Head of caudate nucleus (tissue), 42 donors: ENCODE results near the gene CNTNAP2.

Source experiments
- DNase-seq, 42 donors: peaks; one replicate each; pipeline versions ENCODE4 v3.0.0 to v3.0.0-alpha.2; 2020 to 2021; ENCODE audit warnings: mixed read lengths in 7 of 42
- intact Hi-C: fragments of 100-400 bp; cut with DNase I; formaldehyde crosslinking; loops from one replicate; pipeline ENCODE4 v1.15.0; 2022

The CNTNAP2 gene

DNA sequence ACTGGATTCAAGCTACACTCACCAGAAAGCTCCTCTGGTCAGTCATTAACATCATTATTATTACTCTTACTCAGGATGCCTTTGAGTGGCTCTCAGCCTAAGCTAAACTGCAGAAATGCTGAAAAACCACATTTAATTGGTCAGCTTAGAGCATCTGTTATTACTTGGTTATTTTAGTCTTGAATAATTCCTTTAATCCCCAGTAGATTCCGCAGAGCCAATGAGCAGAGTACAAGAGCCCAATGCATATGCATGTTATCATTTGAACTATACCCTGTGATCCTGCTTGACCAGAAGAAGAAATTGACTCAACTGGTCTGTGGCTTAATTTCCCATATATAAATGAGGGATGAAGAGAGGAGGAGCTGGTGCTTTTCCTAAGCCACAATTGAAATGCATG lies 2056.3 kb downstream of the CNTNAP2 start:
- no peak for DNase-seq
- intact Hi-C loops = no loop called here

DNA sequence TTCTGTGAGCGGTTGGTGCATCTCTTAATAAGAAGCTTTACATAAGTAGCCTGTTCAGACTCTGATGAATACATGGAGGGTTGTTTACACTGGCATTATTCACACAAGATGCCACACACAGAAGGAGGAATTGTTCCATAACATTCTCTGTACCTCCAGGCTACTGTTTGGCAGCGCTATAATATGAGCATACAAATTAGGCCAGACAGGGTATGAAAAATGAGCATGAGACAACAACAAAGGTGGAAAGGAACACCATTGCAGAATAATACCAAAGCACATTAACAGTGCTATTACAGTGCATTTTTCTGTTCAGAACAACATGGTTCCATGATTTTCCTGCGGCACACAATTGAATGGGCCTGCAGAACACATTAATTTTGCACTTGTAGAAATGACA lies 2056.8 kb downstream of the CNTNAP2 start:
- intact Hi-C loops = no loop called here
- DNase-seq = no peak

DNA sequence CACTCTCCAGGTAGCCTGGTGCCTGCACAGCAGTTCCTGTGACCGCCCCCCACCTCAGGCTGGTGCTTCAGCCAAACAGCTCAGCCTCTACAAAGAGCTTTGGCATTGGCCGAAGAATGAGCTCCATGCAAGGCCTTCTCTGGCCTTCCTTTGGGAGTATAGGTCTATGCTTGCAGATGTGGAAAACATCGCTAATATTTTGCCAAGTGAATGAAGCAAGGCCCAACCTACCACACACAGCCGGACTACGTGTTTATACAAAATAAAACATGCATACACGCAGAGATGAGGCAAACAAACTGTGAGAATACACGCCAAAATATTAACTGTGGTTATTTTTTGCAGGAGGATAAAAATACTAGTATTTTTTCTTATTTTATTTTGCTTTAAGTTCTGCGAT lies 2057.8 kb downstream of the CNTNAP2 start:
- intact Hi-C loops = no loop called here
- no peak for DNase-seq

DNA sequence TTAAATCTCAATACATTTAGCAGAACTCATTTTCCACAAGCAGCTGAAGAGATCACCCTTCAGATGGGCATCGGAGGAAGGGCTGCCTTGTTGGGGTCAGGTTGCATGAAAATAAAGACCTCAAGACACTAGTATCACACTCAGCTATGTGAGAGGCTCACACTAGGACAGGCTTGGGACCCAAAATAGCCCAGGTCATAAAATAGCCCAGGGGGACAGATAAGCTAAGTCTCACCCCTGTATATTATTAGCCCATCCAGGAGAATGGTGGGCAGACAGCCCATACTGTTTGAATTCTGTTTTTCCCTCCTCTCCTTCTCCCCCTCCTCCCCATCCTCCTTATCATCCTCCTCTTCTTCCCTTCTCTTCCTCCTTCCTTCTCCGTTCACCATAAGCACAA lies 2058.9 kb downstream of the CNTNAP2 start:
- intact Hi-C loops = no loop called here
- DNase-seq = no peak

DNA sequence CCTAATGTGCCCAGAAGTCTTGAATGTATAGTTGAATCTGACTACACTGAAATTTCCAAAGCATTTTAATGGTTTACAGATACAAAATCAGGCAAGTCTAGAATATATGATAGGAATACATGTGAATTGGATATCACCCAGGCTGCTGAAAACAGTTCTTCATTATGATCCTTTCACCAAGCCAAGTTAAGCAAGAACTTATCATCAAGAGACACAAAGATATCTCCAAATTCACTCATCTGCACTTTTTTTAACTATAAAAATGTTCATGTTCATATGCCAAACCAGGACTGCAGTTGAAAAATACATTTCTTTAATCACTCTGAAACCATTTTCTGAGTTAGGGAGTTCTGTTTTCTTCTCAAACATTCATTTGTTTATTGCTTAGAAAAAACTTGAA lies 2061.4 kb downstream of the CNTNAP2 start:
- no peak for DNase-seq
- intact Hi-C loops = no loop called here

DNA sequence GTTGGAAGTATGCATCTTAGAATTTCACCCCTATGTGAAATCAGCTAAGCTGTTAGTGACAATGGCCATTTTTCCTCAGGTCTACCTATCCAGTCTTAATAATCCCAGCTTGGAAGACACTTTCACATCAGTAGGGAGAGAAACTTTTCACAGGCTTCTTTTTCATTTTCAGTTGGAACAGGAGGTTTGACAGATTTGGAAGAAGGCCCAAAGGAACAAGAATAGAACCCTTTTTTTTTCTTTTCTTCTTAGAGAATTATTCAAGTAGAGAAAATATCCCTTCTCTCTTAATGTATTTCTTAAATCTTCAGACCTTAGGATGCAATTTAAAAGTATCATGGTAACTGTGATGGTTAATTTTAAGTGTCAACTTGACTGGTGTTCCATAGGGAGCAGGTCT lies 2063.5 kb downstream of the CNTNAP2 start:
- intact Hi-C loops = no loop called here

DNA sequence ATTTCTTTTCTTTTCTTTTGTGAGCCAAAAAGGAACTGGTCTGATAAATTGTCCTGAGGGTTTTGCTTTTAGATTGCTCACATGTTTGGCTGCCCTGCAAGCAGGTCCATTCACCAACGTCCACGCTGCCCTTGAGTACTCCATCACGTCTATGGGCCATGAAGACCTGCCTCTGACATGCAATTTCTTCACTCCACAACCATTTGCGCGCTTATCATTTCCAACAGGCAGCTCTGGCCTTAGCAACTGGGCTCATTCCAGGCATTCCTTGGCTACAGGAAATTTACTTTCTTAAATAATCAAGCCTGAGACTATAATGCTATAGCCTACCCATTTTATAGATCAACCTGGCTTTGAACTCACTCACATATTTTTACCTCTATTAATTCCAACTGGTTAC lies 2065.7 kb downstream of the CNTNAP2 start:
- DNase-seq = no peak
- intact Hi-C loops = no loop called here

More for the DNA sequence above, 2063.5 kb downstream of the CNTNAP2 start:
- no peak for DNase-seq

DNA sequence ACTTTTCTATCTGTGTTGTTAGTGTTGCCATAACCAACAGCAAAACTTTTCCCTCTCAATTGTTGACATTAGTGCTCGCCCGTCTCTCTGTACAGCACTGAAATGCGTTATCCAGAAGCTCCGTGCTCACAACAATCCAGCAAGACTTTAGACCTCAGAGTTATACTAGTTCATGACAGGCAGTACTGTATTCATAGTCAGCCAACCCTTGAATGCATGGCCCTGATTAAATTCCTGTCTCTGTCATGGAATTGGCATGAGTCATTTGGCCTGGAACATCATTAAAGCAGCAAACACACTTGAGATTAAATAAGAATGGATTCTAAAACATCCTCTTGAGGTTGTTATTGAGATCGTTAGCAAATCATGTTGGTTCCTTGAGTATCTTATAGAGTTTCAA lies 2068.4 kb downstream of the CNTNAP2 start:
- no peak for DNase-seq

DNA sequence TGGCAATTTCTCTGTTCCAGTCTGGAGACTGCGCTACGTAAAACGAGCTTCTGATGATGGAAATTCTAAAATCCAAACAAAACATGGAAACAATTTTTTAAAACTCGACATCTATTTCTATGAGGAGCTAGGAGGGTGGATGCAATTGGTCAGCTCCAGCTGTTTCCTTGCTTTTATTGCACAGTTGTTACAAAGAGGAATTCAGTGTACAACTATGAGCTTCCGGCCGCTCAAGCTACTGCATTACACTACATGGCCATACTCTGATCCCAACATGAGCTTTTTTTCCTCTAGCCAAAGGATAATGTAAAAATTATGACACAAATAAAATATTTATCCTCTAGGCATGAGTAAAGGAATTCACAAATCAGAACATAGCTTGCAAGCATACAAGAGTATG lies 2070.9 kb downstream of the CNTNAP2 start:
- DNase-seq = no peak
- intact Hi-C loops = no loop called here

More for the DNA sequence above, 2068.4 kb downstream of the CNTNAP2 start:
- intact Hi-C loops = no loop called here

DNA sequence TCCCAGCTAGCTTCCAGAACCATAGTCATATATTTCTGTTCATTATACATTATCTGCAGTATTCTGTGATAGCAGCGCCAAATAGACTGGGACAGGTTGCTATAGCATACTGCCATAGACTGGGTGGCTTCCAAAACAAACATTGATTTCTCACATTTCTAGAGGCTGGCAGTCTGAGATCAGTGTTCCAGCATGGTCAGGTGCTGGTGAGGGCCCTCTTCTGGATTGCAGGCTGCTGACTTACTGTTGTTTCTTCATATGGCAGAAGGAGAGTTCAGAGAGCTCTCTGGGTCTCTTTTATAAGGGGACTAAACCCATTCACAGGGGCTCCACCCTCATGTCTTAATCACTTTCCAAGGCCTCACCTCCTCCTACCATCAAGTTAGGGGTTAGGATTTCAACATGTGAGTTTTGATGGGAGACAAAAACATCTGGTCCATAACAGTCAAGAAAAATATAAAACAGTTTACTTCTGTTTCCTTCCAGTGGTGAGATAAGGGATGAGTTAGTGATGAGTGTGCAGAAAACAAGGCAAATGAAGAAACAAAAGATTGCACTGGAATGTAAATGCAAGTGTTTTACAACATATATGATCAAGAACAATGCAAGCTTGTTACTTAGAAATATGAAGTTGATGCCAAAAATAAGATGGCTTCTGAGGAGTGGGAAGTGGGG lies 2074.9 kb downstream of the CNTNAP2 start:
- DNase-seq = no peak
- intact Hi-C loops = no loop called here

DNA sequence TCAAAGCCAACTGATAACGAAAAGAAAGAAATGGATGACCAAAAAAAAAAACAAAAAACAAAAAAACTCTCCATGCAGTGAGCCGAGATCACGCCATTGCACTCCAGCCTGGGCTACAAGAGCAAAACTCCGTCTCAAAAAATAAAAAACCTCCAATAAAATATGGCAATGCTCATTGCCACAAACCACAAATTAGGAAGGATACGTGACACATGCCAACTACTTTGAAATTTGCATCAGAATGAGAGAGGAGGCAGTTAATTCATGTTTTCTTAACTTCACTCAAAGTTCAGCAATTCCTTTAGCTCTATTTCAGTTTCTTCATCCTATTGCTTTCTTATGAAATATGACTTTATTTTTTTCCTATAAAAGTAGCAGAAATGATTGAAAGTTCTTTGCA lies 2075.9 kb downstream of the CNTNAP2 start:
- no peak for DNase-seq
- intact Hi-C loops = no loop called here

DNA sequence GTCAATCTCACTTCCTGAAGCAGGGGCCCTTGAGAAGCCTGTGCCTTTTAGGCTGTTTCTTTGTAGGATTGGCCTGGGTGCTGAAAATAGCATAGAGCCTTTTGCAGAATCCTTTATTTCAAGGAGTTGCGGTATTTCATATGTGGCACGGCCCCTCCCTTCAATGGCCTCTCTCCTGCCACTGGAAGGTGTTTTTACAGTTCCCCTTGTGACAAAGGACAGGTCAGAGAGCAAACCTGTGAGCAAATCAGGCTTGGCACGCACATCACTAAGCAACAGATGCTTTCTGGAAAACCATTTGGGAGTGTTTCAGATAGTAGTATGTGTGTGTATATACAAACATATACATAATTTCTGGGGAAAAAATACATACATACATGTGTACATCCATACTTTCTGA lies 2085.4 kb downstream of the CNTNAP2 start:
- intact Hi-C loops = no loop called here
- no peak for DNase-seq

DNA sequence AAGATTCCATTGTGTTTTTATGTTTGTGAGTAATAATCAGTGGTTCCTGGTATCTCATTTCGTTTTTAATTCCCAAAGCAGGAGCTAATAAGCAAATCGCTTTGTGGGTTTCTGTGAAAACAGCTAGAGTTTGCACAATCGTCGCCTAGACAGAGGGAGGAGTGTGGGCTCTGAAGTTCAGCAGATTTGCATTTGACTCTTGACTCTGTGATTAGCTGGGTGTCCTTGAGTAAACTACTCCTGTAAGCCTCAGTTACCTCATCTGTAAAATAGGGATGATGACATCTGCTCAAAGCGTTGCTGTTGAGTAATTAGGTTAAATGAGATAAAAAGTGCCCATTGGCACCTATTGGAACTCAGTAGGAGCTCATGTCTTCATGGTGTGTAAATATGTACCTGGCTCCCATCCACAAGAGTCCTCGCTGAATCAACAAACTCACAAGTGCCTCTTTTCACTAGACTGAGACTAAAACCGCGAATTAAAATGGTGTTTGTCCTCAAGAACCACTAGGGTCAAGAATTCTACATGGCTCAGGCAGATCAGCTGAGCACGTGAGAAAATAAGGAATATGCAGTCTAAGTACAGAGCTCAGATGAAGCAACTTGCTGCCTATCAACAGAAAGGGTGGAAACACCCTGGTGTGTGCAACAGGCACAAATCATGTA lies 2088.2 kb downstream of the CNTNAP2 start:
- no peak for DNase-seq
- intact Hi-C loops = no loop called here

DNA sequence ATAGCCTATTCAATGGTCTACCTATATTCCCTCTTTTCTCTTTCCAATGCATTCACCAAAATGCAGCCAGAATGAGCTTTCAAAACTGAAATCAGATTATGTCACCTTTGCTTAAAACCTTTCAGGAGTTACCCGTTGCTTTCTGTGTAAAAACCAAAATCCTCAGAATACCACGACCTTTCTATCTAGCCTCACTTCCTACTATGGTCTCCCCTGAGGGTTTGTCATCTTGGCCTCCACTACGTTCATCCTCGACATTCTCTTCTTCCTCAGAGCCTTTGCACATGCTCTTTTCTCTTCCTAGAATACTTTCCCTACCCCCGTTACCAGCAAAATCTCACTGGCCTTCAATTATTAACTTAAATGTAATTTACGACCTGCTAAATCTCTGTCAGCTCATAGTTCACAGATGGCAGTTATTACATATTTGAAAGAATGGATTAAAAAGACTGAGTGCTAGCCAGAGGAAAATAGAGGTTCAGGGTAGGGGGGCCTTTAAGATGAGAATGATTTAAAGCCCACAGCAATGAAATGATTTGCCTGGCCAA lies 2093.1 kb downstream of the CNTNAP2 start:
- DNase-seq = no peak
- intact Hi-C loops = no loop called here

DNA sequence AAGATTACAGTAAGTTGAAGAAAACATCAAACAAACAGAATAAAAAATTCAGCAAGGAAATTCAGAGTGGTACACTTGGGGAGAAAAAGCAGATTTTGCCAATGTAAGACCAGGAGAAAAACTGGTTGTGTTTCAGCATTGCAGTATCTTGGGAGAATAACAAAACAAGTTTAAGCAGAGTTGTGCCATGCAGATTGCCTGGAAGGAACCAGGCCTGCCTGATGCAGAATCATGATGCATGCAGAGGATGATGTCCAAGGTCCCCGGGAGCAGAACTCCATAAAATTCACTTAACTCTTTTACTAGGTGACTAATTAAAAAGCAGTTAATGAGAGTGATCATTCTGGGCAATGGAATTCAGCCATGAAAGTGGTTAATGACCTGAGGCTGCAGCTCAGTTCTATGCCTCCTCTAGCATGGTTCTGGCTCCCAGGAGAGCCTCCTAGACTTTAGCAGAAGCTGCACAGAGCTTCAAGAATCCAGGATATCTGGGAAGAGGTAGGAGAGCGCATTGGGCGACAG lies 2094.3 kb downstream of the CNTNAP2 start:
- no peak for DNase-seq
- intact Hi-C loops = no loop called here

DNA sequence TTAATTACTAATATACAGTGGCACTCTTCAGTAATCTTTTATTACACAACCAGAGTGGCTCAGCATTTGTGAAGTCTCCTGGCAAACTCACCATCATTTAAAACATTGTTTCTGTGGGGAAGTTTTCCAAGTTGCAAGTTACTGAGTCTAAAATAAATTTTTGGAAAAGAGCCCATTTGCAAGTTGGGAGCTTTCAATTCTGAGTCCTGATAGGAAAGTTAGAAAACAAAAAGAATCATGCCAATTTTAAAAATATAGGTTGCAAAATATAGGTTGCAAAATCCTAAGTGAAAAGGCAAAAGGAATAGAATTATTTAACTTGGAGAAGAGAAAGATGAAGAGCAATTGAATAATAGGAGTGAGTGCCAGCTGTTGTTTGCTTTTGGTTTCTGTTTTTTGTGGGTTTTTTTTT lies 2095.1 kb downstream of the CNTNAP2 start:
- no peak for DNase-seq
- intact Hi-C loops = no loop called here

DNA sequence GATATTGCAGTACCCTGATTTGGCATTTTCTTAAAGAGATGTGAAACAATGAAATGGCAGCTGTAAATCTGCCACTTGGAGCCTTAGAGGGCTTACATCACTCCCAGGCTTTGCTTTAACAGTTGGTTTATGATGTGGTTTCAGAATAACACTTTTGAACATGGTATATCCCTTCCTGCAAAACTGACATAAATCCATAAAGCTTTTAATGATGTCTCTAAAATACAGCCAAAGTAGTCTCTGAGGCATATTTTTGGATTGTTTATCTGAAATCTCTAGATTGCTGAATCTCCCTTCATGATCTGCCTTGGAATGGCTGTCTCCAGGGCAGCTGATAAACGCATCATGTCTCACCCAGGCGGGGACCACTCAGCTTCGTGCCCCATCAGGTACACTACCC lies 2096.1 kb downstream of the CNTNAP2 start:
- no peak for DNase-seq
- intact Hi-C loops = no loop called here

DNA sequence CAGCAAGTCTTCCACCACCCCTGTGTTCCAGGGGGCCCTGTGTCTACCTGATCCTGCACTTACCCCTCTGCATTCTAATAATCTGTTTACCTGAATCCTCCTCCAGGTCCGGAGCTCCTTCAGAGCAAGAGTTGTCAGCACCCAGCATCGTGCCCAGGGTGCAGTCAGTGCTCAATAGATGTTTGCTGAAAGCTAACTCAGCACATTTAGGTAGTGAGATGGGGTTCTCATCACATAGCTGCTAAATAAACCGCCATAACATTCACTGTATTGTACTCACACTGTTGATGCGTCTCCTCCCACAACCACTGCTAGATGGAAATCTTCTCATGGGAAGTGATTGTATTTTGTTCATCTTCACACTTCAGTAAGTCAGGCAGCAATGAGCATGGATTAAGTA lies 2097.5 kb downstream of the CNTNAP2 start:
- no peak for DNase-seq
- intact Hi-C loops = no loop called here

DNA sequence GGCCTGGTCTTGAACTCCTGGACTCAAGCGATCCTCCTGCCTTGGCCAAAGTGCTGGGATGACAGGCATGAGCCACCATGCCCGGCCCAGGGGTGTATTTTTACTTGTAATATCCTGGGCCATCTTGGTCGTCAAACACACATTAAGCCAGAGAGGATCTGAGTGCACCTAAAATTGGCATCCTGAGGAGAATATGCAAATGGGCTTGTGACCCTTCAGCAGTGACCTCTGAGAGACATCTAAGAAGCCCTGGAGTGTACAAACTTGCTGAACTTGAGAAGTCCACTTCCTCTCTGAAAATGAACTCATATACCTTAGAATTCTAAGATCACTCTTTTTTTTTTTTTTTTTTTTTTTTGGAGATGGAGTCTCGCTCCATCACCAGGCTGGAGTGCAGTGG lies 2102.0 kb downstream of the CNTNAP2 start:
- intact Hi-C loops = no loop called here
- no peak for DNase-seq

DNA sequence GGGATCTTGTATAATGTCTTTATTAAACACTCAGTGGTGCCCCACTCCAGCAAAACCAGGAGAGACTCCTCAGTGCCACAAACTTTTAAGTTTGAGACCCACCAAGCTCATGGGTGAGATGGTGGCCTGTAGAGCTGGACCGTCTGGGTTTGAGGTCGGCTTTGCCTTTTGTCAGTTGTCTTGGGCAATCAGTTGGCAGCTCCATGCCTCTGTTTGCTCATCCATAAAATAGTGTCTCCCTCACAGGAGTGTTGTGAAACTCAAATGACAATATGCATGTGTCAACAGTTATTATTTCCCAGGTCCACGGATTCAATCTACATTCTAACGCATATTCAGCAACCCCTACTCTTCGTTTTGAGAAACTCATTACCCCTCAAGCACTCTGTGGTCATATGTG lies 2106.1 kb downstream of the CNTNAP2 start:
- intact Hi-C loops = no loop called here
- no peak for DNase-seq

DNA sequence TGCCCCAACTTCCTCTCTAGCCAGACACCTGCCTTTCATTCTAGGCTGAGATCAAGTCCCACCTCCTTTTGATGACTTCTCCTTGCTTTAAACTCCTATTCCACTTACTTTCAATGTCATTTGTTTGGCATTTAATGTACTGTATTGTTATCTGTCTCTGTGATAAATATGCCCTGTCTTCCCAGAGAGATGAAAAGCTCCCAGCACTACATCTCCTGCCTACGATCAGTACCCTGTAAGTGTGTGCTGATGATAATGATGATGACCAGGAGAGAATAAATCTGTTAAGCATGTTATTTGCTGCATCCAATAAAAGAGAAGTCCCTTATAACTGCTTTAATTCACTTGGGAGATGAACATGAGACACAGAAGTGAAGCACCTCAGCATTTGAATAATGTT lies 2106.6 kb downstream of the CNTNAP2 start:
- DNase-seq = no peak
- intact Hi-C loops = no loop called here
